ENCODE results near the gene WDR89.
"Not testable (repeated sequence)": the region's sequence is repeated elsewhere in the genome, so short reads cannot be mapped to it uniquely, and the experiment has no call there.

WDR89 gene

GRCh38 chr14:63659726-63660125 is 18.1 kb upstream of the WDR89 start:
- no peak for DNase-seq
- in situ Hi-C loops (cut with HindIII; ENCODE audit: low pct_ligation_motif_present, low pct_unique_long_range_greater_than_20kb, low sequenced_read_pairs) = no loop called here

DNA sequence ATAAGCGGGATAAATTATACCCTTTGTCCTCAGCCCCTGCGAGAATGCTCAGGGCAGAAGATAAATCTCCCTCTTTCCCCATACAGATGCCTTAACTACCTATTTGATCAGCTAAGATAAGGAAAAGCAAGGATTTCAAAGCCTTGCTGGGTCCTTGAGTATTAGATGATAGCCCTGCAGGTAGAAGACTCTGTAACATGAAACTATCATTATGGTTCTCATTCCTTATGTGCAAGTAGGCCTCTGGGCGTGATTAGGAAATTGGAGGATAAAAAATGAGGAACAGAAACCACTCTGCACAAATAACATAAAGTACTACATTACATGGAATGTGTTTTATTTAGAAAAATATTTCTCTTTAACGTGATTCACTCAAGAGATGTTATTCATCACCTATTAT is 14.5 kb upstream of the WDR89 start:
- in situ Hi-C loops (cut with HindIII; ENCODE audit: low pct_ligation_motif_present, low pct_unique_long_range_greater_than_20kb, low sequenced_read_pairs) = no loop called here
- DNase-seq = no peak

DNA sequence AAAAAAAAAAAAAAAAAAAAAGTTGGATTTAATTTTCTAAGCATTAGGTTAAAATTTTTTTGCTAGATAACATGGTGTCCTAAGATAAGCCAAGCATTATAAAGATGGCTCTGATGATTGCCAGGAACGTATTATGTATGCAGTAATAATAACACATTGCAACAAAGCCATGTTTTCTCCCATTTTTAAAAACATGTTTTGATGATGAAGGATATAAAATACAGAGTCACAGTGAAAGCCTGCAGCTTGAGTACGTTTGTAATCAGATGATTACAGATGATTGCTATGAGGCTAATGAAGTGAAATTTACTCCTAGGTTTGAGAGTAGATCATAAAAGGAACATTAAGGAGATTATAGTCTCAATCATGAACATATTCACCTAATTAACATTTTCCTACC is 13.3 kb upstream of the WDR89 start:
- DNase-seq = no peak
- in situ Hi-C loops (cut with HindIII; ENCODE audit: low pct_ligation_motif_present, low pct_unique_long_range_greater_than_20kb, low sequenced_read_pairs) = no loop called here

GRCh38 chr14:63654346-63654745 is 12.7 kb upstream of the WDR89 start:
- in situ Hi-C loops (cut with HindIII; ENCODE audit: low pct_ligation_motif_present, low pct_unique_long_range_greater_than_20kb, low sequenced_read_pairs) = no loop called here
- DNase-seq = no peak

GRCh38 chr14:63652406-63652805 is 10.7 kb upstream of the WDR89 start:
- no peak for DNase-seq
- in situ Hi-C loops (cut with HindIII; ENCODE audit: low pct_ligation_motif_present, low pct_unique_long_range_greater_than_20kb, low sequenced_read_pairs) = no loop called here

GRCh38 chr14:63650256-63650952 is 8.7 kb upstream of the WDR89 start:
- in situ Hi-C loops (cut with HindIII; ENCODE audit: low pct_ligation_motif_present, low pct_unique_long_range_greater_than_20kb, low sequenced_read_pairs) = no loop called here
- no peak for DNase-seq

- no peak for DNase-seq
- in situ Hi-C loops (cut with HindIII; ENCODE audit: low pct_ligation_motif_present, low pct_unique_long_range_greater_than_20kb, low sequenced_read_pairs) = no loop called here
Measured at GRCh38 chr14:63647696-63648410, 6.2 kb upstream of the WDR89 start.

GRCh38 chr14:63644741-63645140 is 3.1 kb upstream of the WDR89 start:
- in situ Hi-C loops (cut with HindIII; ENCODE audit: low pct_ligation_motif_present, low pct_unique_long_range_greater_than_20kb, low sequenced_read_pairs) = no loop called here
- DNase-seq = no peak

DNA sequence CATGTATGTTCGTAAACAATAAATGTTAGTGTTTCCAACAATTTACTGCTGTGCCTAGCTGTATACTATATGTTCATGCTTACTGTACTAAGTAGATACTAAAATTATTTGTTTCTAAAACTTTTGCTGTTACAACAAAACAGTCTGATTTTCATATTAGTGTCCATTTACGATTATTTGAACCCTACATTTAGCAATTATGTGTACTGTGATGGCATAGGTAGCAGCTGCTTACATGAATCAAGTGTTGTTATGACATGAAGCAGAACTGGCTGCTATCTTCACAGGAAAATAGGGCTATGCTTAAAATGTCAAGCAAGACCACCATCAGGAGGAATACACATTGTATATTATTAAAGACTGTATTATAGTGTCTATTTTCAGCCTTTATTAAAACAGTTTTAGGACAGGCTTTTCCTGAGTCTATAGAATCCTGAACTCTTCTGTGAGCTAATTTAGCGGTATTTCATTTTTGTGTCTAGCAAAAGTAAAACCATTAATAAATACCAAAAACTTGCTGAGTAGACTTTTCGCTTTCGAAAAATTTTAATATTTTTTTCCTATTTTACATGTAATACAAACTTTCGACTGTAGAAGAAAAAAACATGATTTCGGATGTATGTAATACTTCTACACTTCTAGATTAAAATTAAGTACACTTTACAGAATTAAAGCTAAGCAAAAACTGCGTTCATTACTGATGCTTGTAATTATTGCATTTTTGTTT is 1.1 kb upstream of the WDR89 start:
- DNase-seq = no peak
- in situ Hi-C loops (cut with HindIII; ENCODE audit: low pct_ligation_motif_present, low pct_unique_long_range_greater_than_20kb, low sequenced_read_pairs) = no loop called here

GRCh38 chr14:63642229-63642611 is 549 bp upstream of the WDR89 start:
- in situ Hi-C loops (cut with HindIII; ENCODE audit: low pct_ligation_motif_present, low pct_unique_long_range_greater_than_20kb, low sequenced_read_pairs) = no loop called here
- DNase-seq = peak; percentile 93

- DNase-seq = no peak
- in situ Hi-C loops (cut with HindIII; ENCODE audit: low pct_ligation_motif_present, low pct_unique_long_range_greater_than_20kb, low sequenced_read_pairs) = no loop called here
Measured at GRCh38 chr14:63638493-63638892, 3.2 kb downstream of the WDR89 start.

- DNase-seq; in situ Hi-C loops (cut with HindIII; ENCODE audit: low pct_ligation_motif_present, low pct_unique_long_range_greater_than_20kb, low sequenced_read_pairs): not testable (repeated sequence)
Measured at GRCh38 chr14:63636094-63636635, 5.5 kb downstream of the WDR89 start.

GRCh38 chr14:63633801-63634200 is 7.9 kb downstream of the WDR89 start:
- in situ Hi-C loops (cut with HindIII; ENCODE audit: low pct_ligation_motif_present, low pct_unique_long_range_greater_than_20kb, low sequenced_read_pairs) = no loop called here
- no peak for DNase-seq

- in situ Hi-C loops (cut with HindIII; ENCODE audit: low pct_ligation_motif_present, low pct_unique_long_range_greater_than_20kb, low sequenced_read_pairs) = no loop called here
Measured at GRCh38 chr14:63632932-63633514, 8.6 kb downstream of the WDR89 start.

DNA sequence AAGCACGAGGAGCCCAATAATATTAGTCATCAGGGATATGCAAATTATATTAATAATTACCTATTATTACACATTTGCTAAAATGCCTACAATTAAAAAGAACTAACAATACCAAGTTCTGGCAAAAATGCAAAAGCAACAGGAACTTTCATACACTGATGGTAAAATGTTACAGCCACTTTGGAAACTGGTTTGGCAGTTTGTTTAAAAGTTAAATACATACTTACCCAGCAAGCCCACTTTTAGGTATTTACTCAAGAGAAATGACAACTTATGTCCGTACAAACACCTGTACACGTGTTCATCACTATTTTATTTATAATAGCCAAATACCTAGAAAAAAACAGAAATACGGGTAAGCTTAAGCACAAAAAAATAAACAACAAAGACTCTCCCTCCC is 17.0 kb downstream of the WDR89 start:
- in situ Hi-C loops (cut with HindIII; ENCODE audit: low pct_ligation_motif_present, low pct_unique_long_range_greater_than_20kb, low sequenced_read_pairs) = no loop called here
- DNase-seq = no peak

More at GRCh38 chr14:63632932-63633514, 8.6 kb downstream of the WDR89 start:
- DNase-seq = peak; percentile 54

- DNase-seq = no peak
- in situ Hi-C loops (cut with HindIII; ENCODE audit: low pct_ligation_motif_present, low pct_unique_long_range_greater_than_20kb, low sequenced_read_pairs) = no loop called here
Measured at GRCh38 chr14:63624203-63624602, 17.5 kb downstream of the WDR89 start.

- in situ Hi-C loops (cut with HindIII; ENCODE audit: low pct_ligation_motif_present, low pct_unique_long_range_greater_than_20kb, low sequenced_read_pairs) = not testable (repeated sequence)
Measured at GRCh38 chr14:63621975-63622374, 19.7 kb downstream of the WDR89 start.

GRCh38 chr14:63616015-63616414 is 25.7 kb downstream of the WDR89 start:
- no peak for DNase-seq
- in situ Hi-C loops (cut with HindIII; ENCODE audit: low pct_ligation_motif_present, low pct_unique_long_range_greater_than_20kb, low sequenced_read_pairs) = no loop called here

More at GRCh38 chr14:63621975-63622374, 19.7 kb downstream of the WDR89 start:
- not testable (repeated sequence) for DNase-seq
